GM19438 (cell line): ENCODE measurements around the gene UBL3.

Source experiments
- ATAC-seq: cut with Tn5 transposase; IDR thresholded peaks from one replicate; pipeline ENCODE4 v1.9.1; 2021; ENCODE audit warnings: low read depth; ENCODE audit not compliant: unreplicated experiment

The UBL3 gene

GRCh38 chr13:29815336-29815735 is 35.1 kb downstream of the UBL3 start:
- no peak for ATAC-seq

- no peak for ATAC-seq
Observed at GRCh38 chr13:29810898-29811297, 39.5 kb downstream of the UBL3 start.

GRCh38 chr13:29810145-29810742 is 40.2 kb downstream of the UBL3 start:
- ATAC-seq = no peak

- ATAC-seq = no peak
Observed at GRCh38 chr13:29808264-29808663, 42.2 kb downstream of the UBL3 start.

GRCh38 chr13:29805994-29806979 is 44.1 kb downstream of the UBL3 start:
- ATAC-seq = no peak

- ATAC-seq = no peak
Observed at GRCh38 chr13:29803221-29803620, 47.2 kb downstream of the UBL3 start.

GRCh38 chr13:29802621-29803020 is 47.8 kb downstream of the UBL3 start:
- no peak for ATAC-seq

GRCh38 chr13:29801737-29802305 is 48.6 kb downstream of the UBL3 start:
- ATAC-seq = no peak

- no peak for ATAC-seq
Observed at GRCh38 chr13:29801102-29801501, 49.3 kb downstream of the UBL3 start.

GRCh38 chr13:29800687-29801086 is 49.7 kb downstream of the UBL3 start:
- no peak for ATAC-seq

- ATAC-seq = no peak
Observed at GRCh38 chr13:29799041-29799440, 51.4 kb downstream of the UBL3 start.

GRCh38 chr13:29791997-29792780 is 58.2 kb downstream of the UBL3 start:
- ATAC-seq = no peak

- no peak for ATAC-seq
Observed at GRCh38 chr13:29791508-29791907, 58.9 kb downstream of the UBL3 start.

GRCh38 chr13:29786698-29787097 is 63.7 kb downstream of the UBL3 start:
- no peak for ATAC-seq

- ATAC-seq = no peak
Observed at GRCh38 chr13:29785978-29786377, 64.4 kb downstream of the UBL3 start.

GRCh38 chr13:29782798-29783197 is 67.6 kb downstream of the UBL3 start:
- no peak for ATAC-seq

GRCh38 chr13:29774830-29775229 is 75.6 kb downstream of the UBL3 start:
- ATAC-seq = no peak

GRCh38 chr13:29771247-29771646 is 79.2 kb downstream of the UBL3 start:
- no peak for ATAC-seq

GRCh38 chr13:29767006-29767405 is 83.4 kb downstream of the UBL3 start:
- ATAC-seq = no peak

- ATAC-seq = no peak
Observed at GRCh38 chr13:29763436-29764180, 86.8 kb downstream of the UBL3 start.
